Neural crest cell (in vitro differentiated cells): Measurements from ENCODE around the gene NRF1. TPM values are rescaled to one million over a fixed set of nuclear protein-coding genes. Genes with fewer than 3 reads are reported as not detected.

ENCODE experiments used
- DNase-seq: peaks from one replicate; pipeline ENCODE4 v3.0.0; 2021; ENCODE audit warnings: low read depth, mixed read lengths, low spot score
- H3K27ac Mint-ChIP-seq: one replicate; pipeline ENCODE4 v1.8.0; 2021; ENCODE audit warnings: mild to moderate bottlenecking, mixed read lengths; ENCODE audit not compliant: unreplicated experiment
- H3K27me3 Mint-ChIP-seq: 2 replicates; pipeline ENCODE4 v1.8.0; 2021; ENCODE audit warnings: low read depth, mild to moderate bottlenecking, mixed read lengths
- H3K36me3 Mint-ChIP-seq: 2 replicates; pipeline ENCODE4 v1.8.0; 2021; ENCODE audit warnings: low read depth, mild to moderate bottlenecking, mixed read lengths
- H3K4me1 Mint-ChIP-seq: 2 replicates; pipeline ENCODE4 v1.8.0; 2021; ENCODE audit warnings: mixed read lengths
- H3K4me3 Mint-ChIP-seq: one replicate; pipeline ENCODE4 v1.8.0; 2021; ENCODE audit warnings: mild to moderate bottlenecking, mixed read lengths
- H3K9me3 Mint-ChIP-seq: 2 replicates; pipeline ENCODE4 v1.8.0; 2021; ENCODE audit warnings: mixed read lengths
- CTCF ChIP-seq: fragments of 200-600 bp; sonication (generic); conservative IDR thresholded peaks from 2 replicates; pipeline ENCODE4 v1.5.0; 2021; ENCODE audit warnings: antibody characterized with exemption, mild to moderate bottlenecking
- total RNA-seq: library from RNA; stranded (reverse); gene quantifications from 2 replicates; pipeline ENCODE4 v1.2.1, GENCODE V29; 2021

The NRF1 gene
- total RNA-seq, 1 donor from 2014 or later, result 27.5 TPM

GRCh38 chr7:129703751-129704150 lies 92.2 kb downstream of the NRF1 start:
- Mint-ChIP-seq H3K27ac (no peak overlapping the region), H3K27me3 (no peaks in the 10 kb centered on the region), H3K9me3 (no peaks in the 10 kb centered on the region), H3K4me1 (no peaks in the 10 kb centered on the region), H3K36me3 (peaks cover 17% of the 10 kb centered on the region), H3K4me3 (no peak overlapping the region)
- TF ChIP-seq CTCF, result no peak
- no peak for DNase-seq

GRCh38 chr7:129707910-129708499 lies 96.5 kb downstream of the NRF1 start:
- no peak overlapping the region for H3K4me3 Mint-ChIP-seq
- no peaks in the 10 kb centered on the region for H3K4me1 Mint-ChIP-seq
- no peaks in the 10 kb centered on the region for H3K9me3 Mint-ChIP-seq
- H3K27me3 Mint-ChIP-seq, result no peaks in the 10 kb centered on the region
- H3K27ac Mint-ChIP-seq, result no peak overlapping the region
- DNase-seq, result no peak
- TF ChIP-seq CTCF, result no peak
- H3K36me3 Mint-ChIP-seq, result peaks cover 28% of the 10 kb centered on the region

- Mint-ChIP-seq H3K36me3 (peaks cover 20% of the 10 kb centered on the region), H3K27me3 (no peaks in the 10 kb centered on the region), H3K27ac (no peak overlapping the region), H3K4me3 (no peak overlapping the region), H3K9me3 (no peaks in the 10 kb centered on the region), H3K4me1 (no peaks in the 10 kb centered on the region)
- no peak for TF ChIP-seq CTCF
- no peak for DNase-seq
Measured at GRCh38 chr7:129713544-129713943, 102.0 kb downstream of the NRF1 start.

- Mint-ChIP-seq H3K4me1 (no peaks in the 10 kb centered on the region), H3K36me3 (peaks cover 23% of the 10 kb centered on the region), H3K4me3 (no peak overlapping the region), H3K27ac (no peak overlapping the region), H3K9me3 (no peaks in the 10 kb centered on the region), H3K27me3 (no peaks in the 10 kb centered on the region)
- TF ChIP-seq CTCF, result no peak
- no peak for DNase-seq
Measured at GRCh38 chr7:129714514-129715063, 103.1 kb downstream of the NRF1 start.

- Mint-ChIP-seq H3K4me1 (no peaks in the 10 kb centered on the region), H3K27ac (peak overlapping the region; percentile 58), H3K27me3 (no peaks in the 10 kb centered on the region), H3K9me3 (peaks cover 2% of the 10 kb centered on the region), H3K4me3 (no peak overlapping the region), H3K36me3 (peaks cover 24% of the 10 kb centered on the region)
- DNase-seq, result no peak
- TF ChIP-seq CTCF, result no peak
Measured at GRCh38 chr7:129719980-129720732, 108.6 kb downstream of the NRF1 start.
